GM12892 (cell line): Measurements from ENCODE around the gene SLC13A4.

ENCODE experiments used
- DNase-seq: peaks from one replicate; pipeline ENCODE4 v3.0.0; 2011; ENCODE audit not compliant: insufficient read length
- FAIRE-seq: peaks from 2 replicates; lab custom pipeline; 2011; peaks lifted over from hg19 to GRCh38; lab: Jason Lieb, UNC
- POLR2A ChIP-seq: IDR thresholded peaks from 2 replicates; pipeline ENCODE4 v1.6.1; 2011; ENCODE audit warnings: low read depth, low read length, control low read depth
- POLR2AphosphoS5 ChIP-seq: IDR thresholded peaks from 2 replicates; pipeline ENCODE4 v1.6.1; 2011; ENCODE audit warnings: low read depth, low read length, control low read depth
- TAF1 ChIP-seq: IDR thresholded peaks from 2 replicates; pipeline ENCODE4 v1.6.1; 2011; ENCODE audit warnings: low read depth, mild to moderate bottlenecking, control low read depth, low read length, borderline replicate concordance

Gene SLC13A4

GRCh38 chr7:135726911-135727673 is 894 bp downstream of the SLC13A4 start:
- TF ChIP-seq TAF1 (no peak), POLR2AphosphoS5 (no peak), POLR2A (no peak)
- no peak for FAIRE-seq
- no peak for DNase-seq

DNA sequence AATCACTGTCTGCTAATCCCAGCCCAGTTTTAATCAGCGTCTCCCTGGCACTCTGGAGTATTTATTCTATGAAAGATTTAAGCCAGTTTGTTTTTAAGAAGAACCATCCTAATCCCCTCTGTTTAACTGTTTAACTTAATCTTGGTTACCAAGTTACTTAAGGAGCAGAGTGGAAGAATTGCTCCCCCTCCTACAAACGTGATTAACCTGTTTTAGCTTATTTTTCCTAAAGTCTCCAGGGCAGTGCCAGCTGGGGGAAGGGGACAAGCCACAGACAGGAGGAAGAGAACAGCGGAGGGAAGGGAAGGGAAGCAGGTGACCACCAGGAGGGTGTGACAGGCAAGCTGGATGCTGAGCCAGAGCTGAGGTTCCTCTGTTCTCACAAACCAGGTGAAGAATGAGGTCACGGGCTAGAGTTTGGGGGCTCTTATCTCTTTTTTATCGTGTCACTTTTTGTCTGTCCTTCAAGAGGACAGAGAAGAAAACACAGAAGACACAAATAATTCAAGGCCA is 1.7 kb downstream of the SLC13A4 start:
- no peak for FAIRE-seq

GRCh38 chr7:135723411-135723810 is 4.6 kb downstream of the SLC13A4 start:
- FAIRE-seq (no peak), DNase-seq (no peak)
- TF ChIP-seq POLR2AphosphoS5 = no peak
- no peak for TF ChIP-seq POLR2A

More for the DNA sequence above, 1.7 kb downstream of the SLC13A4 start:
- TF ChIP-seq TAF1 = no peak
- TF ChIP-seq POLR2A = no peak
- no peak for TF ChIP-seq POLR2AphosphoS5
- no peak for DNase-seq

DNA sequence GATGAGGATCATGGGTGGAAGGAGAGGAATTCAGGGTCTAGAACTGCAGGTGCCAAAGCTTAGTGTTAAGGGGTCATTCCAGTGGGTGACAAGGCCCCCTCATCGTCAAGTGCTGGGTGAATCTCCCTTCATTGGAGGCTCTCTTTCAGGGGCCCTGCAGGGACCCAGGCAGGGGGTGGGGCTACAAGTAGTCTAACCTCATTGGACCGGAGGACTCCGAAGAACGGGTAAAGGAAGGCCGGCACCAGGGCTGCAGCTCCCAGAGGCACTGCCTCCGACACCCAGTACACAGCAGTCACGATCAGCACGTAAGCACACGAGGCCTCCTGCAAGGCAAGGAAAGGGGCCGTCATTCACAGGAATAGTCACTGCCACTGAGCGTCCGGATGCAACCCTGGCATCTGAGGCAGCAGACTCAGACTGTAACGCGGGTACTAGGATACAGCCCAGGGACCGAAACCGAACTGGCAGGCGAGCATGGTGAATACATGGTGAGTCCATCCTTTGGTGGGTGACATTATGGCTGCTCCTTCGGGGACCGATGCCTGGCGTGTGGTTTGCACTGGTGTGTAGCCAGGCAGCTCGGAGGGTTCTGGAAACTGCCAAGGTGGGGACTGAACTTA is 6.7 kb downstream of the SLC13A4 start:
- TF ChIP-seq POLR2AphosphoS5 = no peak
- TF ChIP-seq TAF1 = no peak
- TF ChIP-seq POLR2A = no peak
- FAIRE-seq = no peak
- DNase-seq = no peak

DNA sequence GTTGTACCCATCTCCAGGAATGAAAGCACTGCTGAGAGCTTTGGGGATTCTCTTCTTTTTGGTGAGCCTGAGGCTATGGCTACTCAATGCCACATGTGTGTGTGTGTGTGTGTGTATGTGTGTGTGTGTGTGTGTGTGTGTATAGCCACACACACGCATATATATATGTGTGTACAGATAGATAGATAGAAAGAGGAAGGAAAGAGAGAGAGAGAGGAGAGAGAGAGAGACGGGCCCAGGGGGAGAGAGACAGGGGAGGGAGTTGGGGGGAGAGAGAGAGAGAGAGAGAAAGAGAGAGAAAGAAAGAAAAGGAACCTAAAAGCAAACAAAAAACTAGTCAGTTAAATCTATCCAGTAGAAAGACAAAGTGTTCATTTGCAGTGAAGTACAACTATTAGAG is 8.3 kb downstream of the SLC13A4 start:
- DNase-seq (no peak), FAIRE-seq (no peak)
- no peak for TF ChIP-seq POLR2AphosphoS5
- no peak for TF ChIP-seq TAF1
- TF ChIP-seq POLR2A = no peak

DNA sequence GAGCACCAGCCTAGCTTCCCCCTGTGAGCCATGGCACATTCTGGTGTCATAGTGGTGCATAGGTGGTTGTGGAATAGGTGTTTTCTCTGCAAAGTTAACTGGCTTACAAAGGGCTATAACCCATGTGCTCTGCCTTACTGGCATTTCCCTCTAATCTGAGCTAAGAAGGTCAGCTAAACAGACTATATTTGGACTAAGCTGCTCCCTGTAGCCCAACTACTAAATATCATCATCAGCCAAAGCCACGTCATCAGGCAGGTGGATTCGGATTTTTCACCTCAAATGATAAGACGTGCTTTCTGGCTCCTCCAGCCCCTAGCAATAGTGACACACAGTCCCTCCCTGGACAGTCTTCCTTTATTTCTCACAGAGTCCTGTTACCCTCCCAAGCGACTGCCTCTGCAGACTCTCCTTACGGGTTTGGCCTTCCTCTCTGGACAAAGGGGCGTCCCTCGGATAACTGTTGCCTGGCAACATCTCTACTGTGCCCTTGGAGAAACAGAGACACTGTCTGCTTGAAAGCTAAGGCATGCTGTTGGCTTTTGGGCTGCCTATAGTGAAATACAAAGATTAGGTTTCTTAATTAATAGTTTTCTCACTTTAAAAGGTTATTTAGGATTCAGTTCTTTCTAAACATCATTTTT is 9.1 kb downstream of the SLC13A4 start:
- no peak for FAIRE-seq
- no peak for DNase-seq
- TF ChIP-seq TAF1 (no peak), POLR2AphosphoS5 (no peak)

DNA sequence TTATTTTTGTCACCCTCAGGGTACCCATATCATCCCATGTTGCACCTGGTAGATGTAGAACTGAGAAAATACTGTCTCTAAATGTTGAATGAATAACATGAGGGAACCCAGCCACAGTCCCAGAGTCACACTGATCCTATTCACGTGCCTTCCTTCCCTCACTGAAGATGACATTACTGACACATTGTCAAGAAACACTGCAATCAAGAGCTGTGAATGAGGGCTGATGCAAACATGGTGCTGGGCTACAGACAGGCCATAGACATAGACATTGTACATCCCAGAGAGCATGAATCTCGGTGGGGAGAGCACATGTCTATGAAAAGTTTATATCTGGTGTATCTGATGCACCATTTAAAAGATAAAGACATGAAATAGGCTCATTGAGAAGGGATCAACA is 9.8 kb downstream of the SLC13A4 start:
- no peak for TF ChIP-seq POLR2AphosphoS5
- no peak for TF ChIP-seq TAF1
- no peak for TF ChIP-seq POLR2A
- no peak for FAIRE-seq
- DNase-seq = no peak

DNA sequence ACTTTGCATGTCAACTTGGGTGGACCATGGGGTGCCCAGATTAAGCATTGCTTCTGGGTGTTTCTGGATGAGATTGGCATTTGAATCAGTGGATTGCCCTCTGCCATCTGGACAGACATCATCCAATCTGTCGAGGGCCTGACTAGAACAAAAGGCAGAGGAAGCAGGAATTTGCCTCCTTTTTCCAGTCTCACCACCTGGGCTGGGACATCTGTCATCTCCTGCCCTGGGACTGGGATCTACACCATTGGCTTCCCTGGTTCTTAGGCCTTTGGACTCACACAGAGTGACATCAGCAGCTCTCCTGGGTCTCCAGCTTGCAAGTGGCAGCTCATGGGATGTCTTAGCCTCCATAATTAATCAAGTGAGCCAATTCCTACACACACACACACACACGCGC is 10.3 kb downstream of the SLC13A4 start:
- DNase-seq (no peak), FAIRE-seq (no peak)

DNA sequence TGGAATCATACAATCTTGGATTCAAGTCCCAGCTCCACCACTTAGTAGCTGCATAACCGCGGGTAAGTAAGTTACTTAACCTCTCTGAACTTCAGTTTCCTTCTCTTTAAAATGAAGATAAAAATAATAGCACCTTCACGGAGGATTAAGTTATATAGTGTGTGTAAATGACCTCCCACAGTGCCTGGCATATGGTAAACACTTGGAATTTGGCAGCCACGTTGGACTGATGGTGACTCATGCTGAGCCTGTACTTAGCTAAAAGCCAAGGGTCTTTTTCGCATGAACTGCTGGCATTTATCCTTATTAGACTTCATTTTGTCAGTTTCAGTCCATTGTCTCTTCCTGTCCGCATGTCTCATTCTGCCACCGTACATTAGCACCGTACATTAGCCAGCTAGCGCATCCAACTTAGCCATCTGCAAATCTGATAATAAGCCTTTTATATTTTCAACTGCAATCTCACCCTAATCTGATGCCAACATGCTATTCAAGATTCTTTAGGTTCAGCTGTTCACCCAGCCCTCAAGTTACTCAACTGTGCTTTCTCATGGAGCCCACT is 11.2 kb downstream of the SLC13A4 start:
- no peak for DNase-seq
- TF ChIP-seq POLR2A (no peak), POLR2AphosphoS5 (no peak), TAF1 (no peak)
- FAIRE-seq = no peak

More for the DNA sequence above, 10.3 kb downstream of the SLC13A4 start:
- TF ChIP-seq POLR2A = no peak
- TF ChIP-seq POLR2AphosphoS5 = no peak
- TF ChIP-seq TAF1 = no peak

GRCh38 chr7:135715673-135716072 is 12.3 kb downstream of the SLC13A4 start:
- TF ChIP-seq POLR2AphosphoS5 = no peak
- TF ChIP-seq TAF1 = no peak
- TF ChIP-seq POLR2A = no peak
- FAIRE-seq = no peak
- DNase-seq = no peak

GRCh38 chr7:135715055-135715522 is 12.9 kb downstream of the SLC13A4 start:
- FAIRE-seq = no peak
- TF ChIP-seq TAF1 (no peak), POLR2AphosphoS5 (no peak), POLR2A (no peak)
- no peak for DNase-seq

DNA sequence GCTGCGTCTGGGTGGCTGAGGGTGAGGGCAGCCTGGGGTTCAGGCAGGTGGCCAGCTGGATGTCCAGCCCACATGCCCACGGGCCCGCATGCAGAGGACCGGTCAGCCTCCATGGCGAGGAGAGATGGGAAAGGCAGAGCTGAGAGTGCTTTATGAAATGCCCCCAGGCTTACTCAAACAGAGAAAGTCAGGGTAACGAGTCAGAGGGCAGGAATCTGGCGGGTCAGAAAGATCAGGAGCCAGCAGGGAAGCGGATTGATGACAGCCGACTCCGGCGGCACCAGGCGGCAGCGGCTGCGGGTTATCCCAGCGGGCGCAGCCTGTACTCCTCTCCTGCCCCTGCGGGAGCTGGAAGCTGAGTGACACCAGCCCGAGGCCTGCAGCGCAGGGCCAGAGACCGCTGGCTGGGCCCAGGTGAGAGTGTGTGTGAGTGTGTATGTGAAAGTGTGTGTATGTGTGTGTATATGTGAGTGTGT is 13.4 kb downstream of the SLC13A4 start:
- DNase-seq (no peak), FAIRE-seq (no peak)
- no peak for TF ChIP-seq POLR2A
- TF ChIP-seq POLR2AphosphoS5 = no peak
- no peak for TF ChIP-seq TAF1
